RPMI7951 (cell line): ENCODE measurements around the gene OXSM. TPM values are rescaled to one million over a fixed set of nuclear protein-coding genes. Genes with fewer than 3 reads are reported as not detected.

Experiments used
- total RNA-seq: library from RNA; depleted of rRNA; stranded (reverse); fragments of >200 nt; shearing (Covaris generic); gene quantifications from 2 replicates; pipeline ENCODE4 v1.2.3, GENCODE V29; 2014; rRNA removed

The OXSM gene
- total RNA-seq, 1 experiment from 2014 or later: 18.1 TPM

Other genes starting within 250 kb of the OXSM start
- 97.1 and 124 TPM in 2 replicates for gene TOP2B, start 125.2 kb upstream of the OXSM start, total RNA-seq
- 50.9 and 52.5 TPM in 2 replicates for gene NGLY1, start 6.6 kb upstream of the OXSM start, total RNA-seq